ENCODE data around the gene HIF1A.
"Not testable (repeated sequence)": the region's sequence is repeated elsewhere in the genome, so short reads cannot be mapped to it uniquely, and the experiment has no call there.

The HIF1A gene

GRCh38 chr14:61694830-61695694, at the start of gene HIF1A:
TSS of gene HIF1A (plus strand) at chr14:61695513. CDS start at chr14:61695805, 292 bp downstream.
- peak; percentile 90 for DNase-seq

- DNase-seq, result no peak
Measured at GRCh38 chr14:61646366-61647116, 48.8 kb upstream of the HIF1A start.

- DNase-seq, result no peak
Measured at GRCh38 chr14:61647704-61648103, 47.6 kb upstream of the HIF1A start.

- DNase-seq, result no peak
Measured at GRCh38 chr14:61648377-61648776, 46.9 kb upstream of the HIF1A start.

- no peak for DNase-seq
Measured at GRCh38 chr14:61649283-61649682, 46.0 kb upstream of the HIF1A start.

GRCh38 chr14:61651355-61651754, 44.0 kb upstream of the HIF1A start:
- no peak for DNase-seq

GRCh38 chr14:61652526-61653262, 42.6 kb upstream of the HIF1A start:
- DNase-seq, result no peak

GRCh38 chr14:61653507-61653906, 41.8 kb upstream of the HIF1A start:
- no peak for DNase-seq

GRCh38 chr14:61654026-61654425, 41.3 kb upstream of the HIF1A start:
- no peak for DNase-seq

- no peak for DNase-seq
Measured at GRCh38 chr14:61655777-61656176, 39.5 kb upstream of the HIF1A start.

- no peak for DNase-seq
Measured at GRCh38 chr14:61656341-61656740, 39.0 kb upstream of the HIF1A start.

- DNase-seq, result not testable (repeated sequence)
Measured at GRCh38 chr14:61658111-61658510, 37.2 kb upstream of the HIF1A start.

GRCh38 chr14:61659582-61659981, 35.7 kb upstream of the HIF1A start:
- no peak for DNase-seq

- DNase-seq, result no peak
Measured at GRCh38 chr14:61661471-61662400, 33.6 kb upstream of the HIF1A start.

GRCh38 chr14:61662437-61663311, 32.6 kb upstream of the HIF1A start:
- DNase-seq, result no peak

GRCh38 chr14:61663312-61663979, 31.9 kb upstream of the HIF1A start:
- no peak for DNase-seq

GRCh38 chr14:61668282-61668681, 27.0 kb upstream of the HIF1A start:
- no peak for DNase-seq

GRCh38 chr14:61670576-61670975, 24.7 kb upstream of the HIF1A start:
- no peak for DNase-seq

GRCh38 chr14:61671082-61671481, 24.2 kb upstream of the HIF1A start:
- DNase-seq, result no peak

- DNase-seq, result no peak
Measured at GRCh38 chr14:61672796-61673195, 22.5 kb upstream of the HIF1A start.

GRCh38 chr14:61673305-61673704, 22.0 kb upstream of the HIF1A start:
- no peak for DNase-seq
